Measurements from ENCODE around the gene COL4A1.

COL4A1 gene

GRCh38 chr13:110306960-110307766, at the start of gene COL4A1, which contains the start of gene COL4A2:
Gene COL4A1, minus strand, starts transcription at chr13:110307157. Its CDS starts 130 bp downstream, at chr13:110307027.
Gene COL4A2, plus strand, starts transcription at chr13:110307284. Its CDS starts 620 bp downstream, at chr13:110307904.
- no peak for DNase-seq

- DNase-seq, result no peak
These were observed 49.4 kb upstream of the COL4A1 start for GRCh38 chr13:110356362-110356761.

GRCh38 chr13:110354715-110355473, 47.9 kb upstream of the COL4A1 start:
- no peak for DNase-seq

- no peak for DNase-seq
These were observed 47.2 kb upstream of the COL4A1 start for GRCh38 chr13:110354123-110354627.

- DNase-seq, result no peak
These were observed 46.5 kb upstream of the COL4A1 start for GRCh38 chr13:110353339-110353977.

GRCh38 chr13:110352735-110353134, 45.8 kb upstream of the COL4A1 start:
- DNase-seq, result no peak

GRCh38 chr13:110351636-110352420, 44.9 kb upstream of the COL4A1 start:
- no peak for DNase-seq

GRCh38 chr13:110350509-110350908, 43.6 kb upstream of the COL4A1 start:
- DNase-seq, result no peak

- DNase-seq, result no peak
These were observed 43.1 kb upstream of the COL4A1 start for GRCh38 chr13:110350049-110350448.

- peak; percentile 43 for DNase-seq
These were observed 42.3 kb upstream of the COL4A1 start for GRCh38 chr13:110349239-110349638.

- DNase-seq, result no peak
These were observed 41.5 kb upstream of the COL4A1 start for GRCh38 chr13:110348309-110349105.

GRCh38 chr13:110347535-110348308, 40.8 kb upstream of the COL4A1 start:
- DNase-seq, result no peak

- DNase-seq, result no peak
These were observed 40.1 kb upstream of the COL4A1 start for GRCh38 chr13:110347088-110347487.

- no peak for DNase-seq
These were observed 39.7 kb upstream of the COL4A1 start for GRCh38 chr13:110346661-110347067.

- DNase-seq, result no peak
These were observed 38.7 kb upstream of the COL4A1 start for GRCh38 chr13:110345701-110346100.

GRCh38 chr13:110345266-110345665, 38.3 kb upstream of the COL4A1 start:
- no peak for DNase-seq

- no peak for DNase-seq
These were observed 37.4 kb upstream of the COL4A1 start for GRCh38 chr13:110344320-110344719.

- DNase-seq, result no peak
These were observed 36.4 kb upstream of the COL4A1 start for GRCh38 chr13:110343241-110343865.

- no peak for DNase-seq
These were observed 35.5 kb upstream of the COL4A1 start for GRCh38 chr13:110342474-110342873.

Measured in SHP77 treated with DMSO at 0.1 percent for 48 hours (cell line).